Activated gamma-delta T cell (primary cell): ENCODE measurements around the gene INAFM2.

Source experiments
- DNase-seq: peaks from one replicate; lab custom pipeline; 2025; lab: John Stamatoyannopoulos, UW
- total RNA-seq, 2 donors: gene quantifications; one replicate each; lab custom pipeline; 2026; lab: John Stamatoyannopoulos, UW

The INAFM2 gene
- total RNA-seq: 13.1 to 19.0 reads per million in 2 donors

- DNase-seq: peak; percentile 87
Observed at GRCh38 chr15:40323239-40323952, at the start of gene INAFM2. TSS of gene INAFM2 (plus strand) at chr15:40323692. CDS start at chr15:40324056, 364 bp downstream.

- peak; percentile 34 for DNase-seq
Observed at GRCh38 chr15:40274350-40275274, 48.9 kb upstream of the INAFM2 start.

- no peak for DNase-seq
Observed at GRCh38 chr15:40275523-40275922, 48.0 kb upstream of the INAFM2 start.

GRCh38 chr15:40275954-40276353 is 47.5 kb upstream of the INAFM2 start:
- no peak for DNase-seq

GRCh38 chr15:40276927-40277326 is 46.6 kb upstream of the INAFM2 start:
- no peak for DNase-seq

GRCh38 chr15:40277471-40277870 is 46.0 kb upstream of the INAFM2 start:
- no peak for DNase-seq

GRCh38 chr15:40278026-40278425 is 45.5 kb upstream of the INAFM2 start:
- no peak for DNase-seq

- DNase-seq: peak; percentile 37
Observed at GRCh38 chr15:40279437-40280141, 43.9 kb upstream of the INAFM2 start.

- no peak for DNase-seq
Observed at GRCh38 chr15:40280260-40281056, 43.0 kb upstream of the INAFM2 start.

GRCh38 chr15:40281057-40281800 is 42.3 kb upstream of the INAFM2 start:
- DNase-seq: no peak

- no peak for DNase-seq
Observed at GRCh38 chr15:40281801-40282146, 41.7 kb upstream of the INAFM2 start.

GRCh38 chr15:40282147-40282868 is 41.2 kb upstream of the INAFM2 start:
- DNase-seq: peak; percentile 26

GRCh38 chr15:40282869-40283614 is 40.5 kb upstream of the INAFM2 start, which contains the start of gene ANKRD63:
TSS of gene ANKRD63 (minus strand) at chr15:40283064. CDS start at chr15:40282586, 478 bp downstream.
- peak; percentile 25 for DNase-seq

- DNase-seq: no peak
Observed at GRCh38 chr15:40283615-40284300, 39.7 kb upstream of the INAFM2 start.

GRCh38 chr15:40285151-40285550 is 38.3 kb upstream of the INAFM2 start:
- no peak for DNase-seq

GRCh38 chr15:40285554-40286011 is 37.9 kb upstream of the INAFM2 start:
- no peak for DNase-seq

- DNase-seq: no peak
Observed at GRCh38 chr15:40286061-40286532, 37.4 kb upstream of the INAFM2 start.

- no peak for DNase-seq
Observed at GRCh38 chr15:40286794-40287193, 36.7 kb upstream of the INAFM2 start.
